Left lobe of liver (tissue), 2 donors: ENCODE measurements around the gene TMBIM4. TPM values are rescaled to one million over a fixed set of nuclear protein-coding genes. Genes with fewer than 3 reads are reported as not detected.

Source experiments
- ATAC-seq: fragments of 200-7000 bp; cut with Tn5 transposase; one replicate; pipeline ENCODE4 v1.9.1; 2020; ENCODE audit warnings: mild to moderate bottlenecking, moderate library complexity
- DNase-seq: peaks from one replicate; pipeline ENCODE4 v3.0.0-alpha.2; 2020; ENCODE audit warnings: low spot score
- total RNA-seq: library from RNA; stranded (reverse); gene quantifications from one replicate; pipeline ENCODE4 v1.2.1, GENCODE V29; 2021
- donor health status: DM: no; HTN: no; CAD: no; lungs with moderate emphysema.
- donor health status: DM: no; HTN: yes; CAD: no.

Gene TMBIM4
- total RNA-seq, 1 donor from 2014 or later = 73.2 TPM

DNA sequence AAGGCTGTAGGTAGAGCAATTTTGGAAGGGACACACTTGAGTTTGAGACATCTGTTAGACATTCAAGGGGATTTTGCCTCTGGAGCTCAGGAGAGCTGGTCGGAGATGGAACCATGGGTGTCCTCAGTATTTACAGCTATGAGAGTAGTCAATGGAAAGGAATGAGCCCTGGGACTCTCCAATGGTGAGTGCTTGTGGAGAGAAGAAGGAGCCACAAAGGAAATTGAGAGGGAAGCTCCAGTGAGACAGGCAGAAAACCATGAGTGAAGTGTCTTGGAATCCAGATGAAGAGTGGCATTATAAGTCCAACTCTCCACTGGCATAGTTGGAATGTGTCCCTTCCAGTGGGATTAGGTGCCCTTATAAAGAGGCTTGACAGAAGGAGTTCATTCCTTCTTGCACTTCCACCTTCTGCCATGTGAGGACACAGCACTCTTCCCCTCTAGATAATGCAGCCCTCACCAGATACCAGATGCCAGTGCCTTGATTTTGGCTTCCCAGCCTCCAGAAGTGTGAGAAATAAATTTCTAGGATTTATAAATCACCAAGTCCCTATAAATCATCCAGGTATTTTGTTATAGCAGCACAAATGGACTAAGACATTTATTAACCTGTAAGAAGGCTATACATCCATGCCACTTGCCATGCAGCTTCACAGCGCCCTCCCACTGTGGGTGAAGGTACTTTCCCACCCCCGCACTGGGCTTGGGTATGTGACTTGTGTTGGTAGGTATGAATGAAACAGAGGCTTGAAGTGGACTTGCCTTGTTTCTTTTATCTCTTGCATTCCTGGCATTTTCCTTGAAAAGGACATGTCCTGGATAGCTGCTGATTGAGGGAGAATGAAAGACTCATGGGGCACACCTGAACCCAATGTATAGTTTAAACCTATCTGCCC lies 66.5 kb downstream of the TMBIM4 start:
- ATAC-seq (no peak), DNase-seq (no peak)

DNA sequence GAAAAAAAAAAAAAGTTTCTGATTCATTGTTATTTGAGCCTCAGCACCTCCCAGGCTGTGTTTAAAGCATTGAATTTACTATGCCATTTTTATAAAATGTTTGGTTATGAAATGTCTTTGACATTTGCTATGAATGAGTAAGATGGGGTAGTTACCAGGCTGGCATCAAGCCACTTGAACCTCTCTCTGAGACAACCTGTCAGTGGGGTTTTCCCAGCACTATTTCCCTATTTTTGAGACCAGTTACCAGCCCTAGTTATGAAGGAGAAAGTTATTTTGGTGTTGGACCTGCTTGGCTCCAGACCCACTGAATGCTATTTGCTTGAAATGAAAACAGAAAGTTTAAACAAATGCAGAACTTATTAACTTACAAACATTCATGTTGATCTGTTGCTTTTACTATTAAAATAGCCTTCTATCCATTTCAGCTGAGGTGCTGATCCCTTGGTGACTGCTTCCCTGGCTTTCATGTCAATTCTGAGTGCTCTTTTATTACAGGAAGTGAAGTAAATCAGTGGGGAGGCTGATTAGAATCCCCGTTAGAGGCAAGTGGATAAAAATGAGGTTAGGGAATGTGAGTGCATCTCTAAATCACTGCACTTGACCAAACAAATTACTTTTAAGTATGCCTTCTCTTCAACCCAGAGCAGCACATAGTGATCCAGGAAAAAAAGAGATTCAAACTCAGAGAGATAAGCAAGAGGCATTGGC lies 77.1 kb downstream of the TMBIM4 start:
- DNase-seq (no peak), ATAC-seq (no peak)

DNA sequence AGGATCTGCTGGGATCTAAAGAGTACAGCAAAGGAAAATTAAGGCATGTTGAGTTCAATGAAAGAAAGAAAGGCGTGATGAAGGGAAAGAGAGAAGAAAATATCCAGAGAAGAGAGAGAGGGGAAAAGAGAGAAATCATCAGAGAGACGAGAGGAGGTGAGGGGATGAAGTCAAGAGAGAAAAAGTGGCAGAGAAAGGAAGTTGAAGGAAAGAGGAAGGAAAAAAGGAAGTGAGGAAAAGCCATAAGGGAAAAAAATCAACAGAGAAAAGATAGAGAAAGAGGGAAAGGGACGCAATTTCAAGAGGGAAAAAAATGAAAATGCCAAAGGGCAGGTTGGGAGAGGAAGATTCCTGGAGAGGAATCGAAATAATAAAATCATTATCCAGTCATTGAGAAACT lies 79.6 kb downstream of the TMBIM4 start:
- ATAC-seq = no peak
- no peak for DNase-seq

DNA sequence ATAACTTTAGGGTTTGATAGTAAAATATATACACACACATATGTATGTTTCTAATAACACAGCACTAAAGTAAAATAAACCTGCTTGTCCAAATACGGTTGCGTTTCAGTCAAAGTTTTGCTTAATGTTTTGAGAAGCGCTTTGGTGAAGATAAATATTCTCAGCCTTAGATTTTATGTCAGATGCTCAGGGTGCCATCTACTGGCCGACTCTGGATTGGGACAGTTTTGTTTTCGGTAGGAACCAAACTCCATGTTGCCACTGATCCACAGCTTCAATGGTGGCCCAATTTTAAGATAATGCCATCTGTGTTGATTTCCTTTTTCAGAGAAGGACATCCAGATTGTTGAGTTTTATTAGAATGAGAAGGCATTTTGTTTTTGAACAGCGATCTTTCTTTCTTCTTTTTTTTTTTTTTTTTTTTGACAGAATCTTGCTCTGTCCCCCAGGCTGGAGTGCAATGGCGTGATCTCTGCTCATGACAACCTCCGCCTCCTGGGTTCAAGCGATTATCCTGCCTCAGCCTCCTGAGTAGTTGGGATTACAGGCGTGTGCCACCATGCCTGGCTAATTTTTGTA lies 82.3 kb downstream of the TMBIM4 start:
- DNase-seq (peak; percentile 57), ATAC-seq (peak; percentile 92)

DNA sequence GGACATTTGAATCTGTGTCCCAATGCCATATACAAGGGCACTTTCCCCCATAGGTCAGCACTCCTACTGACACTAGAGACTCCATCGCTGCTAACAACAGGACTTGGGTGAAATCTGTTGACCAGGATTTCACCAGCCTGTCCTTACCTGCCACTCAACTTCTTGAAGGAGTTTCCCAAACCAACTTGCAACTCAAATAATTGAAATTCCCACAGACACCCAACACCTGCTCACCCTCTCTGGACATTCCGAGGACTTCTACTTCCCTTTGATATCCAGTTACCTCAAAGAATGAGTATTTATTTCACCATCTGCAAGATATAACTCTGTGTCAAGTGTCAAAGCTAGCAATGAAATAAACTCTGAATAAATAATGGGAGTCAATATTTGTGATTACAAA lies 83.8 kb downstream of the TMBIM4 start:
- ATAC-seq (no peak), DNase-seq (no peak)

Other genes with a start within 250 kb of the TMBIM4 start
- gene LLPH, start 39.2 kb downstream of the TMBIM4 start, total RNA-seq = 8.4 TPM
- 1.7 TPM for gene IRAK3, start 19.2 kb upstream of the TMBIM4 start, total RNA-seq
- gene HELB, start 132.5 kb upstream of the TMBIM4 start, total RNA-seq = 1.1 TPM